A549 treated with Mapracorat at 1 μM for 4 hours (cell line): ENCODE measurements around the gene LMO7. TPM values are rescaled to one million over a fixed set of nuclear protein-coding genes. Genes with fewer than 3 reads are reported as not detected.

Experiments used
- total RNA-seq: library from RNA; stranded (reverse); fragments of 200-300 nt; extraction: Qiagen RNA extraction; gene quantifications from 5 replicates; pipeline ENCODE4 v1.2.3, GENCODE V29; 2022

LMO7 gene
- 33.8 to 46.7 TPM (median 43.4 TPM) in 5 replicates for total RNA-seq

GRCh38 chr13:75635828-75636435, at the start of gene LMO7:
Gene LMO7 (plus strand): TSS chr13:75636330. CDS start chr13:75636658, 328 bp downstream.

Other genes with a start within 250 kb of the LMO7 start
- 11.8 to 18.0 TPM (median 13.6 TPM) in 5 replicates for gene TBC1D4, start 154.2 kb upstream of the LMO7 start, total RNA-seq
- 127 to 153 TPM (median 143 TPM) in 5 replicates for gene COMMD6, start 98.5 kb upstream of the LMO7 start, total RNA-seq
- 47.8 to 52.0 TPM (median 48.8 TPM) in 5 replicates for gene UCHL3, start 86.5 kb upstream of the LMO7 start, total RNA-seq